ENCODE measurements around the gene RSRP1. TPM values are rescaled to one million over a fixed set of nuclear protein-coding genes. Genes with fewer than 3 reads are reported as not detected.

RSRP1 gene
- polyA plus RNA-seq, 1 donor (not counting 4 experiments of a cell fraction or from before 2014, with no cell fraction given) = 71.2 TPM

GRCh38 chr1:25232027-25232865 is 15.0 kb downstream of the RSRP1 start, which contains the start of gene SYF2:
TSS of gene SYF2 (minus strand) at chr1:25232502. CDS start at chr1:25232467, 35 bp downstream.
- Histone ChIP-seq H3K9ac (ENCODE audit: control insufficient read depth, extremely low read depth, insufficient read depth, low read length) (peak within 1 kb of the TSS; percentile 92), H3K27ac (ENCODE audit: control insufficient read depth, insufficient read depth, low read length) (peak within 1 kb of the TSS; percentile 93), H3K4me3 (ENCODE audit: control insufficient read depth in 2 of 3, extremely low read depth in 1 of 3, insufficient read depth in 2 of 3, low read depth in 1 of 3, low read length in 3 of 3) (peak within 1 kb of the TSS; percentile 79 to 88 (median 87)), H3K9me1 (ENCODE audit: control insufficient read depth, extremely low read depth, insufficient read depth, low read length) (no peaks in the 10 kb centered on the region), H3K36me3 (ENCODE audit: control insufficient read depth in 2 of 2, extremely low read depth in 1 of 2, insufficient read depth in 2 of 2, low read length in 2 of 2) (peaks cover 3 to 7% of the 10 kb centered on the region in 2 experiments), H3K4me1 (ENCODE audit: control insufficient read depth, extremely low read depth, insufficient read depth, low read length) (peaks cover 13% of the 10 kb centered on the region), H4K20me1 (ENCODE audit: control insufficient read depth, extremely low read depth, insufficient read depth, low read length) (no peaks in the 10 kb centered on the region), H3K9me3 (ENCODE audit: control insufficient read depth, low read depth, low read length) (no peaks in the 10 kb centered on the region), H3K4me2 (ENCODE audit: control insufficient read depth, extremely low read depth, insufficient read depth, low read depth, low read length) (peak within 1 kb of the TSS; percentile 88), H3K79me2 (ENCODE audit: control insufficient read depth, insufficient read depth, low read length) (peaks cover 24% of the 10 kb centered on the region), H3K27me3 (ENCODE audit: control insufficient read depth, extremely low read depth, insufficient read depth, low read length) (no peaks in the 10 kb centered on the region), H2AFZ (ENCODE audit: control insufficient read depth, low read length) (peak within 1 kb of the TSS; percentile 91)
- DNase-seq (ENCODE audit: low read depth, low spot score) (no peak), FAIRE-seq (peak; percentile 62)
- dilution Hi-C loops (cut with MboI; ENCODE audit: extremely low pct_ligation_motif_present, low sequenced_read_pairs) = no loop called here
- TF ChIP-seq CTCF (optimal IDR thresholded peaks at IDR 0.05 in 1 of 3, IDR thresholded peaks at IDR 0.05 in 1 of 3, conservative IDR thresholded peaks at IDR 0.05 in 1 of 3; ENCODE audit: extremely low read depth in 1 of 3, insufficient read depth in 2 of 3, low read length in 3 of 3) = no peak
- TF ChIP-seq EZH2 (IDR thresholded peaks at IDR 0.05; ENCODE audit: low read length) = no peak

- H3K4me1 ChIP-seq (ENCODE audit: control insufficient read depth, extremely low read depth, insufficient read depth, low read length) = no peaks in the 10 kb centered on the region
- H3K36me3 ChIP-seq (ENCODE audit: control insufficient read depth in 2 of 2, extremely low read depth in 1 of 2, insufficient read depth in 2 of 2, low read length in 2 of 2) = peaks cover 17 to 19% of the 10 kb centered on the region in 2 experiments
- H3K9me3 ChIP-seq (ENCODE audit: control insufficient read depth, low read depth, low read length) = no peaks in the 10 kb centered on the region
- no peak overlapping the region for H2AFZ ChIP-seq (ENCODE audit: control insufficient read depth, low read length)
- TF ChIP-seq CTCF (optimal IDR thresholded peaks at IDR 0.05 in 1 of 3, IDR thresholded peaks at IDR 0.05 in 1 of 3, conservative IDR thresholded peaks at IDR 0.05 in 1 of 3; ENCODE audit: extremely low read depth in 1 of 3, insufficient read depth in 2 of 3, low read length in 3 of 3) (no peak), EZH2 (IDR thresholded peaks at IDR 0.05; ENCODE audit: low read length) (no peak)
- H3K79me2 ChIP-seq (ENCODE audit: control insufficient read depth, insufficient read depth, low read length) = no peaks in the 10 kb centered on the region
- DNase-seq (ENCODE audit: low read depth, low spot score) (no peak), FAIRE-seq (no peak)
- H3K27me3 ChIP-seq (ENCODE audit: control insufficient read depth, extremely low read depth, insufficient read depth, low read length) = no peaks in the 10 kb centered on the region
- dilution Hi-C loops (cut with MboI; ENCODE audit: extremely low pct_ligation_motif_present, low sequenced_read_pairs) = loop anchor here (25.0 kb wide), 1 partner anchor 286 kb away; the partner anchor contains the start of gene RUNX3
- no peak overlapping the region for H3K4me3 ChIP-seq (ENCODE audit: control insufficient read depth in 2 of 3, extremely low read depth in 1 of 3, insufficient read depth in 2 of 3, low read depth in 1 of 3, low read length in 3 of 3)
- no peaks in the 10 kb centered on the region for H4K20me1 ChIP-seq (ENCODE audit: control insufficient read depth, extremely low read depth, insufficient read depth, low read length)
- H3K27ac ChIP-seq (ENCODE audit: control insufficient read depth, insufficient read depth, low read length) = no peak overlapping the region
- H3K9ac ChIP-seq (ENCODE audit: control insufficient read depth, extremely low read depth, insufficient read depth, low read length) = no peak overlapping the region
- no peak overlapping the region for H3K4me2 ChIP-seq (ENCODE audit: control insufficient read depth, extremely low read depth, insufficient read depth, low read depth, low read length)
- no peaks in the 10 kb centered on the region for H3K9me1 ChIP-seq (ENCODE audit: control insufficient read depth, extremely low read depth, insufficient read depth, low read length)
Observed at GRCh38 chr1:25223471-25223870, 23.8 kb downstream of the RSRP1 start.
